NT2/D1 (cell line): Measurements from ENCODE around the gene RSPO4.
A peak's percentile ranks its signal among the peaks of the same experiment; 100 is the strongest.

Source experiments
- DNase-seq: peaks from one replicate; pipeline ENCODE4 v3.0.0-alpha.2; 2011; ENCODE audit warnings: low read depth, low spot score
- H3K27me3 ChIP-seq: 2 replicates; pipeline ENCODE4 v1.6.0; 2011; ENCODE audit warnings: mild to moderate bottlenecking; ENCODE audit not compliant: insufficient read length, insufficient read depth
- H3K36me3 ChIP-seq: 2 replicates; pipeline ENCODE4 v1.6.1; 2011; ENCODE audit warnings: mild to moderate bottlenecking, low read length, mixed read lengths; ENCODE audit not compliant: insufficient read depth, insufficient read length
- H3K4me1 ChIP-seq: 2 replicates; pipeline ENCODE4 v1.5.1; 2011; ENCODE audit not compliant: insufficient read depth, insufficient read length
- H3K4me3 ChIP-seq: 2 replicates; pipeline ENCODE4 v1.5.1; 2011; ENCODE audit warnings: low read depth; ENCODE audit not compliant: insufficient read length
- H3K9ac ChIP-seq: 2 replicates; pipeline ENCODE4 v1.6.0; 2011; ENCODE audit warnings: low read depth; ENCODE audit not compliant: insufficient read length
- H3K9me3 ChIP-seq: 2 replicates; pipeline ENCODE4 v1.5.1; 2011; ENCODE audit warnings: mild to moderate bottlenecking, low read length; ENCODE audit not compliant: insufficient read depth
- SUZ12 ChIP-seq: IDR thresholded peaks from 2 replicates; pipeline ENCODE4 v1.6.1; 2011; ENCODE audit not compliant: insufficient read length, insufficient read depth; ENCODE audit errors: extremely low read depth
- YY1 ChIP-seq: IDR thresholded peaks from 2 replicates; pipeline ENCODE4 v1.6.1; 2011; ENCODE audit not compliant: insufficient read length, insufficient read depth
- ZNF274 ChIP-seq: IDR thresholded peaks from 2 replicates; pipeline ENCODE4 v1.6.1; 2011; ENCODE audit warnings: mild to moderate bottlenecking, low read depth, low read length

RSPO4 gene

DNA sequence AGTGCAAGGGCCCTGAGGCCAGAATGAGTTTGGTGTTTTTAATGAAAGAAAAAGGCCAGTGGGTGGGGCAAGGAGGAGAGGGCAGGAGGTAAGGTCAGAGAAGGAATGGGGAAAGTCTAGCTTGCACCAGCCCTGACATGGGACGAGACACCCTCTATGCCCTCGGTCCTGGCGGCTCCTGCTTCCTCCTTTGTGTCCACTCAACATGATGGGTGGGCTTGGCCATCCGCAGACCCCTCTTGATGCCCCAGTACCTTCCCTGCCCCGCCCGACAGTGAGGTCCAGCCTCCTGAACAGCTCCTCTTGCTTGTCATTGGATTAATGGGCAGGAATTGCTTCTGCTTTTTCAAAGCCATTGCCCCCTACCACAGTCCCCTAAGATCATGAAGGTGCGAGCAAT is 52.4 kb downstream of the RSPO4 start:
- Histone ChIP-seq H3K36me3 (no peaks in the 10 kb centered on the region), H3K4me3 (no peak overlapping the region), H3K9me3 (no peaks in the 10 kb centered on the region), H3K4me1 (peaks cover 3% of the 10 kb centered on the region), H3K27me3 (no peaks in the 10 kb centered on the region), H3K9ac (no peak overlapping the region)
- DNase-seq, result no peak
- no peak for TF ChIP-seq ZNF274
- TF ChIP-seq SUZ12, result no peak
- no peak for TF ChIP-seq YY1

DNA sequence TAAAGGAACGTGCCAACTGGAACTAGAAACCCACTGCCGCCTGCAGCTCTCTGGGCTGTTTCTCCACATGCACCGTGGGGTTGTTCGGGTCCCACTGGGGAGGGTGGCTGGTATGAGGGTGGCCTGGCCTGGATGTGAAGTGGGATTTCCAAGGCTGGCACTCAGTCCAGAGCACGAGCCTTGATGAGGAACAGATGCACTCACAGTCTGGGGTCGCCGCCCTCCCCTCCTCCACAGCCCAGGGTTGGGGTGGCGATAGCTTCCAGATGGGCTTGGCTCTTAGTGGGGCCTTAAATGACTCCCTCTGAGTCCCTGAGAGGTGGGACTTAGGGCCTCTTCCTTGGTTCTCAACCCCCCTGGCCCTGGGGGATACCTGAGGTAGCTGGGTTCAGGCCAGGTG is 55.3 kb downstream of the RSPO4 start:
- TF ChIP-seq ZNF274, result no peak
- Histone ChIP-seq H3K4me1 (peaks cover 3% of the 10 kb centered on the region), H3K9ac (no peak overlapping the region), H3K9me3 (no peaks in the 10 kb centered on the region), H3K4me3 (no peak overlapping the region), H3K36me3 (no peaks in the 10 kb centered on the region), H3K27me3 (no peaks in the 10 kb centered on the region)
- DNase-seq, result no peak

DNA sequence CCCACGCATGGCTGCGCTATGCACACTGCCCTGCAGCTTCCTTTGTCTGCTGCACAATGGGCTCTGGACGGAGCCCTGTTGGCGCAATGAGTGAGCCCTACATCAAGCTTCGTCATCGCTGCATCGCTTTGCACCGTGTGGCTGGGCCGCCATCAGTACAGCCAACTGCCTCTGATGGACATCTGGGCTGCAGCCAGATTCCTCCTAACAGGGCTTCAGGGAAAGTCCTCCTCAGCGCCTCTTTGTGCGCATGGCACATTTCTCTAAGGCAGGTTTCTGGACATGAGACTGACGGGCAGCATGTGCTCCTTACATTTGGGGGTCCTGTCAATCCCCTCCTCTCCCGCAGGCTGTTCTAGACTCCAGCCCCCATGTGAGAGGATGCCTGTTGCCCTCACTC is 56.3 kb downstream of the RSPO4 start:
- TF ChIP-seq SUZ12 (no peak), YY1 (no peak), ZNF274 (no peak)
- DNase-seq, result no peak
- no peak overlapping the region for H3K4me3 ChIP-seq

GRCh38 chr20:944774-945410 is 57.2 kb downstream of the RSPO4 start:
- TF ChIP-seq ZNF274, result no peak
- no peak for TF ChIP-seq YY1
- no peak for TF ChIP-seq SUZ12
- no peaks in the 10 kb centered on the region for H3K9me3 ChIP-seq
- H3K27me3 ChIP-seq, result no peaks in the 10 kb centered on the region
- no peaks in the 10 kb centered on the region for H3K36me3 ChIP-seq
- no peak overlapping the region for H3K9ac ChIP-seq
- H3K4me3 ChIP-seq, result no peak overlapping the region
- peaks cover 3% of the 10 kb centered on the region for H3K4me1 ChIP-seq
- peak; percentile 20 for DNase-seq

More for the DNA sequence above, 56.3 kb downstream of the RSPO4 start:
- Histone ChIP-seq H3K36me3 (no peaks in the 10 kb centered on the region), H3K9ac (no peak overlapping the region), H3K4me1 (peaks cover 3% of the 10 kb centered on the region), H3K27me3 (no peaks in the 10 kb centered on the region), H3K9me3 (no peaks in the 10 kb centered on the region)

- Histone ChIP-seq H3K4me1 (peaks cover 3% of the 10 kb centered on the region), H3K9ac (no peak overlapping the region), H3K4me3 (no peak overlapping the region), H3K36me3 (no peaks in the 10 kb centered on the region), H3K9me3 (no peaks in the 10 kb centered on the region), H3K27me3 (no peaks in the 10 kb centered on the region)
- peak; percentile 40 for DNase-seq
- TF ChIP-seq SUZ12 (no peak), YY1 (no peak), ZNF274 (no peak)
These were observed 58.0 kb downstream of the RSPO4 start for GRCh38 chr20:944148-944547.

GRCh38 chr20:942611-943010 is 59.5 kb downstream of the RSPO4 start:
- H3K4me3 ChIP-seq, result no peak overlapping the region
- H3K4me1 ChIP-seq, result peaks cover 3% of the 10 kb centered on the region
- no peaks in the 10 kb centered on the region for H3K36me3 ChIP-seq
- H3K9ac ChIP-seq, result no peak overlapping the region
- DNase-seq, result no peak
- H3K27me3 ChIP-seq, result no peaks in the 10 kb centered on the region
- TF ChIP-seq YY1 (no peak), ZNF274 (no peak), SUZ12 (no peak)
- no peaks in the 10 kb centered on the region for H3K9me3 ChIP-seq

DNA sequence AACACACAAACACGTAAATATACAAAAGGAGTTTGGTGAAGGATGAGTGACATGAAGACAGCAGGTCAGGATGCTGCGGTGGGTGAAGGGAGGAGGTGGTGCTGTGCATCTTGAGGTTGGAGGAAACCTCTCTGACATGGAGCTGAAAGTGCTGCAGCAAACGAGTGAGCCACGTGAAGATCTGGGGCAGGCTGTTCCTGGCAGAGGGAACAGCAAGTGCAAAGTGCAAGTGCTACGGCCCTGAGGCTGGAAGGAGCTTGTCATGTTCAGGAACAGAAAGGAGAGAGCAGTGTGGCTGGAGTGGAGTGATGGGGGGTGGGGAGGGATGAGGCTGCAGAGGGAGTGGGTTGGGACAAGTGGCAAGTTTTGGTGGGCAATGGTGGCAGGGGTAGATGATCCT is 61.2 kb downstream of the RSPO4 start:
- H3K4me3 ChIP-seq, result no peak overlapping the region
- no peaks in the 10 kb centered on the region for H3K9me3 ChIP-seq
- no peaks in the 10 kb centered on the region for H3K27me3 ChIP-seq
- DNase-seq, result no peak
- TF ChIP-seq ZNF274 (no peak), SUZ12 (no peak), YY1 (no peak)
- peaks cover 3% of the 10 kb centered on the region for H3K4me1 ChIP-seq
- H3K9ac ChIP-seq, result no peak overlapping the region
- H3K36me3 ChIP-seq, result no peaks in the 10 kb centered on the region
